GM19438 (cell line): ENCODE measurements around the gene NLRC4.
"Not testable (repeated sequence)": the region's sequence is repeated elsewhere in the genome, so short reads cannot be mapped to it uniquely, and the experiment has no call there.

Experiments used
- ATAC-seq: cut with Tn5 transposase; IDR thresholded peaks from one replicate; pipeline ENCODE4 v1.9.1; 2021; ENCODE audit warnings: low read depth; ENCODE audit not compliant: unreplicated experiment

NLRC4 gene

DNA sequence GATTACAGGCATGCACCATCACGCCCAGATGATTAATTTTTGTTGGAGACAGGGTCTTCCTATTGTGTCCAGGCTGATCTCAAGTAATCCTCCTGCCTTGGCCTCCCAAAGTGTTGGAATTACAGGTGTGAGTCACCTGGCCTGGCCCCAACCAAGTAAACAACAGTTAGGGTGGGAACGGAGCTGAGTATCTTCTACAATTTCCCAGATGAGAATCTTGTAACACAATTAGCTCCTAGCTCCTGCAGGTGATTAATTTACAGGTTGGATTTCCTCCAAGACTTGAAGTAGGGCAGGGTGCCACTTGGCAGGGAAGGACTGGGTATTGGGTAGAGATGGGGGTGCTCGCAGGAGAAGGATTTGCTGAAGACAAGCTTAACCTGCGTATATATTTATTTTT, 17.8 kb downstream of the NLRC4 start:
- ATAC-seq: no peak

DNA sequence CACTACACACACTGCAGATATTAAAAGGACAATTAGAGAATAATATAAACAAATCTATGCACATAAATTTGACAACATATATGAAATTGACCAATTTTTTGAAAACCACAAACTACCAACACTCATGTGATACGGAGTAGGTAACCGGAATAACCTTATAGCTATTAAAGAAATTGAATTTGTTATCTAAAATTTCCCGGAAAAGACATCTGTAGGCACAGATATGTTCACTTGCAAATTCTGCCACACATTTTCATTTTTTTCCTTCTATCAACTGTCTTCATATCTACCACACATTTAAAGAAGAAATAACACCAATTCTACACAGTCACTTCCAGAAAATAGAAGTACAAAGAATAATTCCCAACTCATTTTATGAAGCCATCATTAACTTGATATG, 22.4 kb downstream of the NLRC4 start:
- no peak for ATAC-seq

DNA sequence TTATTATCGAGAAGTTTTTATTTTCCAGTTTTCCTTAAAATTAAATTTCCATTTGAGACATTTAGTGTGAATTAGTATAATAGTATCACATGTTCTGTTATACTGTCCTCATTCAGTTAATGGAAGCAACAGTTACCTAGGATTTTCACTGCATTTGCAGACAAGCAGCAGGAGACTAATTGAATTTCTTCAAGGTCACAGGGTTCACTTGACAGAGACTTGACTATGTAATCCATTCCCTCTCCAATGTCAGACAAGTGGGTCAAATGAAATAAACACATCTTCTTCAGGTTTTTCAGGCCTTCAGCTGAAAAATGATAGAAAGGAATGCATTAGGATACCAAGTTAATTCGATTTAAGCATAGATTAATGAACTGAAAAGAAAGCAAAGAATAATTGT, 26.7 kb downstream of the NLRC4 start:
- ATAC-seq: no peak

DNA sequence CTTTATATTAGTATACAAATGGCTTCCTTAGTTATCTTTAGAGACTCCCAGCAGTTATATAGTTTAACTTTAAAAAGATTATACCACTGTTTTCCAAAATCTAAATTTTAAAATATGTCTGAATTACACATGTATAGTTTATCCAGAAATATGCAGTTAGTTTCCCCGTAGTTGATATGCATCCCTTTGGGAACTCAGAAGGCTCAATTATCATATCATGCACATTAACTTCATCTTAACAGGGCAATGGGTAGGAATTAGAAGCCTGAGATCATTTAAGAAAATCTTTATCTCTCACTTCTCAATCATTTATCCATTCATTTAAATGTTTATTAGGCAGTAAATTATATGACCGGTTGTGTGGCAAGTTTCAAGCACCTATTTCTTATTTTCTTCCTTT, 27.2 kb downstream of the NLRC4 start:
- no peak for ATAC-seq

DNA sequence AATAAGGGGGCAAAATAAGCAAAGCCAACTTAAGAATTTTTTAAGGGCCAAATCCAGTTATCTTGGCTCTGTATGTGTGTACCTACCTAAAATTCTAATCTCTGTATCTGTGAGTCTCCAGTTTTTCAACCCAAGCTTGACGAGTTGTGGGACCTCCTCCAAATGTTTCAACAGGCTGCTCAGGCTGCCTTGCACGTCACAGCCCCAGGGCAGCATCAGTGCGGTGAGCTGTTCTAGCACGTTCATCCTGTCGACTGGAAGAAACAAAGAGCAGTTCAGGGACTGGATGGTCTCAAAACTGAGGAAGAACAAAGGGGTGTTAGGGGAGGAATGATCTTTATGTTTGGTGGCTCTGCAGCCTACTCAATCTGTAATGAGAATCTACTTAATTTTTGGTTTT, 29.4 kb downstream of the NLRC4 start:
- ATAC-seq: no peak

DNA sequence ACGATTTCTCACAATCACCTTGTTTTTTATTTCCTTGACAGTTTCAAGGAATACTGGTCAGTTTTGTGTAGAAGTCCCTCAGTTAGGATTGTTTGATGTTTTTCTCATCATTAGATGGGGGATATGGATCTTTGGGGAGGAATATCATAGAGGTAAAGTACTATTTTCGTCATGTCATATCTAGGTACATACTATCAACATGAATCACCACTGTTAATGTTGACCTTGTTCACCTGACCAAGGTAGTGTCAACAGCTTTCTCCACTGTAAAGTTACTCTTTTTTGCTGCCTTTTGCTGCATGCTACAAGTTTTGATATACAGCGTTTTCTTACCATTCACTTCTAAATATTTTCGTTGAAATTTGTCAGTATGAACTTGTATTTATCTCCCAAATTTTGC, 32.7 kb downstream of the NLRC4 start:
- ATAC-seq: no peak

DNA sequence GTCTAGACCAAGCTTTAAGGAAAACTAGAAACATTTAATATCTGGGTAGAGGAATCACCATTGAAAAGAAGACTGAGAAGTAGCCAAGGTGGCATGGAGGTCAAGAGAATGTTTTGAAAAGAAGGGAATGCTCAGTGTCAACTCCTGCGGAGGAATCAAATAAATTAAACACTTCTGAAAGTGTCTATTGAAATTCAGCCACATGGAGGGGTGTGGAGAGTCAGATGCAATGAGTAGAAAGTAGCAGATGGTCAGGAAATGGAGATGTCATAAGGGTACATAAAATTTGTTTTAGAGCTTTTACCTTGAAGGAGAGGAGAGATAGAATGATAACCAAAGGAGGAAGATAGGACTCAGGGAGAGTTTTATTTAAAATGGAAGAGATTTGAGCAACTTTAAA, 35.1 kb downstream of the NLRC4 start:
- ATAC-seq: no peak

DNA sequence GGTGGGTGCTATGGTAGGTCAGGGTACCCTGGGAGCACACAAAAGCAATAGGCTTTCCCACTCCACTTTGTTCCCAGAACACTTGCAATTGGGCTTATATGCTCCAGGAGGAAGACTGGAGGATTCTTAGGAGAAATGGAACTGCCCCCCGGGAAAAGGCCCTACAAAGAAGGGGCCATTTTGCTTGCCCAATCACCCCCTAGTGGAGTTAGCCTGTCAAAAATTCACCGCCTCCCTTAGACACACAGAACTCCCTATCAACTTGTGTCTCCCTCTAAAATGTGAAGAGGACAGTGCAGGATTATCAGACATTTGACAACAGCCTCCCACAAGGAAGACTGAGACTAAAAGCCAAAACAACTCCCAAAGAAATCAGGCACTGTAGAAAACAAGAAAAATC, 36.5 kb downstream of the NLRC4 start:
- ATAC-seq: no peak

DNA sequence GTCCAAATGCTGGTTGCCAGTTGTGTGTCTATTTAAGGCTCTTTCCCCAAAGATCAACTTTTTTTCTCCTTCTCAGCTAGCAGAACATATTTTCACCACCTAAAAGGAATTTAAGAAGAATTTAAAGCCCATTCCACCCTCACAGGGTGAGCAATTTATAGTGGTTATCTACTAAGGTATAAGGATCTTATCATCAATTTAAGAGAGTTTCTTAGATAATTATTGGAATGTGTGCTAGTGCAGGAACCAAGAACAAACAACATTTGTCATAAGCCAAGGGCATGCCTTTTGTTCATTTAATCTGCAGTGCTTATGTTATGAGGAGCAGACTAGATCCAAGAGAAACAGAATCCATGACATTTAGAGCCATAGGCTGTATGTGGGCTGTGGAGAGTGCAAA, 37.2 kb downstream of the NLRC4 start:
- no peak for ATAC-seq

DNA sequence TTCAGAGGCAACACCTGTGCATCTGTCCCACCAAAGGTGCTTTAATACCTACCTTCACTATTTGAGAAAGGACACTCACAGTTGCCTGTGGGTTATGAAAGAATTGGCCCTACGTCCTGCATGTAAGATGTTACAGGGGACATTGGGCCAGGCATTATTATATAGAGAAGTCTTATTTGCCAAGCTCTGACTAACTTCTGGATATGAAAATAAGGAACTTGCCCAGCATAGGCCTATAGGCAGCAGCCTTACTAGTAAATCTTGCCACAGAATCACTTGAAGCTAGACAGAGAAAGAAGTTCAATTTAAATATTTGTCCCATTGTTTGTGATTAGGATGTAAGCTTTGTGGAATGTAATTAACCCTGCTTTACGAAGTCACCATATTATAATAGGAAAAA, 41.7 kb downstream of the NLRC4 start:
- ATAC-seq: no peak

DNA sequence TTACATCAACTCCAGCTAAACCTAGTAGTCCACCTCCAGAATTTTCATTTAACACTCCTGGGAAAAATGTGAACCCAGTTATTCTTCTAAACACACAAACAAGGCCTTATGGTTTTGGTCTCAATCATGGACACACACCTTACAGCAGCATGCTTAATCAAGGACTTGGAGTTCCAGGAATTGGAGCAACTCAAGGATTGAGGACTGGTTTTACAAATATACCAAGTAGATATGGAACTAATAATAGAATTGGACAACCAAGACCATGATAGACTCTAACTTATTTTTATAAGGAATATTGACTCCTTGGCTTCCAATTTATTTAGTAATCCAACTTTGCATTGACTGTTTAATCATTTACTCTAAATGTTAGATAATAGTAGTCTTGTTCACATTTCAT, 44.2 kb downstream of the NLRC4 start:
- ATAC-seq: no peak

DNA sequence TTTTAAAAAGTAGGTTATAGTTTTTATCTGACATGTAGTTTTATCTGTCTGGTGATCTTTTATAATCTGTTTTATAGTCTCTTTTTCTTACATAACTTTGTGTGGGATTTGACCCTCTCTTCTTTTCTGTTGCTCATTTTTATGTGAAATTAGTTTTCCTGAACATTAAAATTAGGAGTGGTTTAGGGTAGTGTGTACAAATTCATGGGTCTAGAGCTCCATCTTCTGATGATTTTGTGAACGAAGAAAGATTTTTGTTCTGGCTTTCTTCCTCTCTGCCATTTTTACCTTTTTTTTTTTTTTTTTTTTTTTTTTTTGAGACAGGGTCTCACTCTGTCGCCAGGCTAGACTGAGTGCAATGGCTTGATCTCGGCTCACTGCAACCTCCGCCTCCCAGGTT, 52.4 kb downstream of the NLRC4 start:
- no peak for ATAC-seq

DNA sequence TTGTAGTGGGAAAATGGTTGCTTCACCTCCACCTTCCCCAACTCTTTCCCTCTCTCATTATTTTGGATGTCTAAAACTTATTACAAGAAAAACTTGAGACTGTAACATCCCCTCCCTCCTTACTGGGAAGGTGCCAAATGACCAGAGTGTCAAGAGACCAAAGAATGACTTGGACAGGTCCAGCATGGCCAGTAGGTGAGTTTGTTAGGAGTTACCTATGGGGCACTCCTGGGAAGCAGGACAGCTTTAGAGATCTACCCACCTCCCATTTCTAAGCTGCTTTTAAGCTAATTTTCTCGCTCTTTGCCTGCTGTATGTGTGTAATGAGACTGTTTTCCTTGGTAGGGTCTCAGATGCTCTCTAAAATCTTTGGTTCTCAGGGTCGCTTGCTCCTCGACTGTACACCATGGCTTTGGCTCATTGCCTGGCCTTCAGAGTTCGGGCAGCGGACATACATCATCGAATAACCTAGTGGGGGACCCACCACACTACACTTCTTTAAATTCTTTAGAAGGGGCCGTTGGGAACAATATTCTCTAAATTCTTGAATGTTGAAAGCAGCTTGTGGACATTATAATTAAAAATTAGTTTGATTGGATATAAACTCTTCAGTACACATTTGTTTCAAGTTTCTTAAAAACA, 53.8 kb downstream of the NLRC4 start:
- ATAC-seq: no peak

DNA sequence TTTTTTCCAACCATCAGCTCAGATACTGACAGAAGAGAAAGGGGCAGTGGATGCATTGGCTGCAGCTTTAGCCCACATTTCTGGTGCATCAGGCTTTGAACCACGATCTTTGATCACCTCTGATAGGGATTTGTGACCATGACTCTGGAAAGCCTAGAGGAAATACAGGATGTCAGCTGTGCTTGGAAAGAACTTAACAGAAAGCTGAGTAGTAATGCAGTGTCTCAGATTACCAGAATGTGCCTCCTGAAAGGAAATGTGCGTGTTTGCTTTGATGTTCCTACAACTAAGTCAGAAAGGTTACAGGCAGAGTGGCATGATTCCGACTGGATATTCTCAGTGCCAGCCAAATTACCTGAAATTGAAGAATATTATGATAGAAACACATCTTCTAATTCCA, 61.3 kb downstream of the NLRC4 start:
- ATAC-seq: not testable (repeated sequence)

DNA sequence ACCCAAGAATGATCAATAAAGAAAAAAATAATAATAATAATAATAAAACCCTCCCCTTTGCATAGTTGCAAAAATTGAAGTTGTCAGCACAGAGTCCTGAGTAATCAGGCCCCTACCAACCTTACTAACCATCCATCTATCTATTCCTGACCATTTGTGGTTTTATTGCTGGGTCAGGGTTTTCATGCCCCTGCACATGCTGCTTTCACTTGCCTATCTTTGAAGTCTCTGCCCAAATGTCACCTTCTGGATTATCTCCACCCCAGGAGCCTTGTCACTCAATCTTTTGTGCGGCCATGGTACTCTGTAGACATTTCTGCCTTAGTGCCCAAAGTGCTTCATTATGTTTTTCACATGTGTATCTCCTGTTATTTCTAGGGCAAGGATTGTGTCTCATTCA, 63.9 kb downstream of the NLRC4 start:
- no peak for ATAC-seq

DNA sequence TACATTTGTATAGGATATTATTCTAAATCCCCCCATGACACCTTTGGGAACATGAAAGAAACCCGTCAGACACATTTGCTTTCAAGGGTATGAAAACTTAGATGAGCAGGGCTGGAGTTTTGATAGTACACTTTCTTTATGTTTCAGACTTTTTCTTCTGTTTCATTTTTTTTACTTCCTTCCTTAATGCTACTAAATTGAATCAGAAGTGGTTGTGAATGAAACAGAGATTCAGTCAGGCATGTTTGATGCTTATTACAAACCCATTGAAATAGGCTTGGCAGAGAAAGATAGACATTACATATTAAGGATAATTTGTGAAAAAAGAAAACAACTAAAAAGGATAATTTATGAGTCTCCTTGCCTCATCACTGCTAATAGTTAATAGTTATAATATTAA, 72.3 kb downstream of the NLRC4 start:
- ATAC-seq: no peak

DNA sequence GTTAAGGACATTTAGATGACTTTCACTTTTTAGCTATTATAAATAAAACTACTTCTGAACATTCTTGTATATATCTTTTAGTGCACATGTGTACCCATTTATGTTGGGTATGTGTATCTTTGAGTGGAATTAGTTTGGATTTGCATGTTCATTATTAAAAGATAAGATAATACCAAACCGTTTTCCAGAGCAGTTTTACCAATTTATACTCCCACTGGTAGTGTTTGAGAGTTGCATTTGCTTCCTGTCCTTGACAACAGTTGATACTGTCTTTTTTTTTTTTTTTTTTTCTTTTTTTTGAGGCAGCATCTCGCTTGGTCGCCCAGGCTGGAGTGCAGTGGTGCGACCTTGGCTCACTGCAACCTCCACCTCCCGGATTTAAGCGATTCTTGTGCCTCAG, 75.7 kb downstream of the NLRC4 start:
- no peak for ATAC-seq

DNA sequence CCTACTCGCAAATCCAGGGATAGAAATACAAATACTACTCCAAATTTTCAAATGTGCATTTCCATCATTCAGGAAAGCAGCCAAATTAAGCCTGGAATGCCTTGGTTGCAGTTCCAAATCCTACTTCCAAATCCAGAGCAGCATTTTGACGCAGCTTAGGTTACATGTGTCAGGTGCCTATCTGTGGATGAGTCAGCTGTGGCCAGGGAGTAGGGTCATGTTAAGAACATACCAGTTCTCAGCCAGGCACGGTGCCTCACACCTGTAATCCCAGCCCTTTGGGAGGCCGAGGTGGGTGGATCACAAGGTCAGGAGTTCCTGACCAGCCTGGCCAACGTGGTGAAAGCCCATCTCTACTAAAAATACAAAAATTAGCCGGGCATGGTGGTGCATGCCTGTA, 82.0 kb downstream of the NLRC4 start:
- no peak for ATAC-seq
